Smooth muscle cell (in vitro differentiated cells): ENCODE data around the gene LETM1. TPM values are rescaled to one million over a fixed set of nuclear protein-coding genes. Genes with fewer than 3 reads are reported as not detected.

Experiments
- DNase-seq: peaks from one replicate; lab custom pipeline; 2025; ENCODE audit not compliant: unreplicated experiment; lab: John Stamatoyannopoulos, UW
- H2AFZ ChIP-seq: fragments of 200-600 bp; sonication (generic); 2 replicates; pipeline ENCODE4 v1.6.0; 2016; ENCODE audit warnings: antibody characterized with exemption, low read depth, mild to moderate bottlenecking
- H3F3A ChIP-seq: fragments of 200-600 bp; sonication (generic); 2 replicates; pipeline ENCODE4 v1.6.0; 2017; ENCODE audit warnings: antibody characterized with exemption, low read depth
- H3K27ac ChIP-seq: fragments of 200-600 bp; sonication (generic); 2 replicates; pipeline ENCODE4 v1.5.1; 2016; ENCODE audit warnings: low read depth, mild to moderate bottlenecking
- H3K27me3 ChIP-seq: fragments of 200-600 bp; sonication (generic); 2 replicates; pipeline ENCODE4 v1.6.1; 2016; ENCODE audit warnings: low read depth, mild to moderate bottlenecking
- H3K36me3 ChIP-seq: fragments of 200-600 bp; sonication (generic); 2 replicates; pipeline ENCODE4 v1.5.1; 2016; ENCODE audit warnings: low read depth
- H3K4me1 ChIP-seq: fragments of 200-600 bp; sonication (generic); 2 replicates; pipeline ENCODE4 v1.5.1; 2016; ENCODE audit warnings: low read depth
- H3K4me2 ChIP-seq: fragments of 200-600 bp; sonication (generic); 2 replicates; pipeline ENCODE4 v1.6.0; 2016; ENCODE audit warnings: mild to moderate bottlenecking
- H3K4me3 ChIP-seq: fragments of 200-600 bp; sonication (generic); 2 replicates; pipeline ENCODE4 v1.5.1; 2016; ENCODE audit warnings: mild to moderate bottlenecking
- H3K79me2 ChIP-seq: fragments of 200-600 bp; sonication (generic); 2 replicates; pipeline ENCODE4 v1.6.0; 2016; ENCODE audit warnings: low read depth, mild to moderate bottlenecking
- H3K9ac ChIP-seq: fragments of 200-600 bp; sonication (generic); 2 replicates; pipeline ENCODE4 v1.6.0; 2016; ENCODE audit warnings: low read depth
- H3K9me3 ChIP-seq: fragments of 200-600 bp; sonication (generic); replicated peaks from 2 replicates; pipeline ENCODE4 v1.5.1; 2016; ENCODE audit warnings: low read depth
- H4K20me1 ChIP-seq: fragments of 200-600 bp; sonication (generic); 2 replicates; pipeline ENCODE4 v1.6.0; 2016; ENCODE audit warnings: low read depth
- WGBS: methylation state at CpG from one replicate; pipeline ENCODE4 v1.1.7; 2016; ENCODE audit warnings: low lambda C conversion rate; 5-methylcytosine and 5-hydroxymethylcytosine counted together
- polyA plus RNA-seq: library from polyadenylated mRNA; unstranded; fragments of >200 nt; fragmentation: Nextera tagmentation; extraction: Ambion mirVana; gene quantifications from 2 replicates; pipeline ENCODE4 v1.2.1, GENCODE V29; 2016
- total RNA-seq: library from RNA; depleted of rRNA; stranded (reverse); fragments of >200 nt; gene quantifications from 2 replicates; pipeline ENCODE4 v1.2.3, GENCODE V29; 2014
- TF ChIP-seq, protein P1 (sequence below): fragments of 200-600 bp; sonication (generic); IDR thresholded peaks from 2 replicates; pipeline ENCODE4 v1.5.1; 2017; ENCODE audit warnings: borderline replicate concordance, mild to moderate bottlenecking, antibody characterized with exemption; ENCODE audit not compliant: insufficient read depth, poor library complexity, severe bottlenecking

LETM1 gene
- total and polyA plus RNA-seq, 2 experiments from 2014 or later: 15.3 to 17.1 TPM

DNA sequence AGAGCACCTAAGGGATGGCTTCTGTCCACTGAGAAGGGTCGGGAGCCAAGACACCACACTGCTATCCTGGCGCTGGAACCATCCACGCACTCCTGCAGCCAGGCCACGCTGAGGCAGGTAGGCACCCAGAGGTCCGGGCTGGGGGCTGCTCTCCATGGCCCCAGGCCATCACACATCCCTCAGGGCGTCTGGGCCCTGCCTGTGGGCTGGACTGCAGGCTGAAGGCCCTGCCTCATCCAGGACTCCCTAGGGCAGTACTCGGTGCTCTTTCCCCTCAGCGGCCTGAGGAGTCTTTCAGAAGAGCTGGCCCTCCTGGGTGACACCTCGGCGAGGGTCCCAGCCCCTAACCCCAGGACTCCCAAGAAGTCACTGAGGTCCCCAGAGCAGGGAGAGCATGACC lies 45.2 kb downstream of the LETM1 start:
- Histone ChIP-seq H2AFZ (no peak overlapping the region), H3K4me2 (no peak overlapping the region), H3K27me3 (no peaks in the 10 kb centered on the region), H3K36me3 (no peaks in the 10 kb centered on the region), H3K4me1 (no peaks in the 10 kb centered on the region), H3K27ac (no peak overlapping the region), H3K9ac (no peak overlapping the region), H3F3A (peaks cover 3% of the 10 kb centered on the region), H3K9me3 (no peaks in the 10 kb centered on the region), H3K79me2 (no peaks in the 10 kb centered on the region), H3K4me3 (no peak overlapping the region), H4K20me1 (no peaks in the 10 kb centered on the region)
- TF ChIP-seq, protein P1, sequence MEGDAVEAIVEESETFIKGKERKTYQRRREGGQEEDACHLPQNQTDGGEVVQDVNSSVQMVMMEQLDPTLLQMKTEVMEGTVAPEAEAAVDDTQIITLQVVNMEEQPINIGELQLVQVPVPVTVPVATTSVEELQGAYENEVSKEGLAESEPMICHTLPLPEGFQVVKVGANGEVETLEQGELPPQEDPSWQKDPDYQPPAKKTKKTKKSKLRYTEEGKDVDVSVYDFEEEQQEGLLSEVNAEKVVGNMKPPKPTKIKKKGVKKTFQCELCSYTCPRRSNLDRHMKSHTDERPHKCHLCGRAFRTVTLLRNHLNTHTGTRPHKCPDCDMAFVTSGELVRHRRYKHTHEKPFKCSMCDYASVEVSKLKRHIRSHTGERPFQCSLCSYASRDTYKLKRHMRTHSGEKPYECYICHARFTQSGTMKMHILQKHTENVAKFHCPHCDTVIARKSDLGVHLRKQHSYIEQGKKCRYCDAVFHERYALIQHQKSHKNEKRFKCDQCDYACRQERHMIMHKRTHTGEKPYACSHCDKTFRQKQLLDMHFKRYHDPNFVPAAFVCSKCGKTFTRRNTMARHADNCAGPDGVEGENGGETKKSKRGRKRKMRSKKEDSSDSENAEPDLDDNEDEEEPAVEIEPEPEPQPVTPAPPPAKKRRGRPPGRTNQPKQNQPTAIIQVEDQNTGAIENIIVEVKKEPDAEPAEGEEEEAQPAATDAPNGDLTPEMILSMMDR: no peak
- 92% methylated on average over 8 of the region's 10 CpGs for WGBS
- DNase-seq: no peak

DNA sequence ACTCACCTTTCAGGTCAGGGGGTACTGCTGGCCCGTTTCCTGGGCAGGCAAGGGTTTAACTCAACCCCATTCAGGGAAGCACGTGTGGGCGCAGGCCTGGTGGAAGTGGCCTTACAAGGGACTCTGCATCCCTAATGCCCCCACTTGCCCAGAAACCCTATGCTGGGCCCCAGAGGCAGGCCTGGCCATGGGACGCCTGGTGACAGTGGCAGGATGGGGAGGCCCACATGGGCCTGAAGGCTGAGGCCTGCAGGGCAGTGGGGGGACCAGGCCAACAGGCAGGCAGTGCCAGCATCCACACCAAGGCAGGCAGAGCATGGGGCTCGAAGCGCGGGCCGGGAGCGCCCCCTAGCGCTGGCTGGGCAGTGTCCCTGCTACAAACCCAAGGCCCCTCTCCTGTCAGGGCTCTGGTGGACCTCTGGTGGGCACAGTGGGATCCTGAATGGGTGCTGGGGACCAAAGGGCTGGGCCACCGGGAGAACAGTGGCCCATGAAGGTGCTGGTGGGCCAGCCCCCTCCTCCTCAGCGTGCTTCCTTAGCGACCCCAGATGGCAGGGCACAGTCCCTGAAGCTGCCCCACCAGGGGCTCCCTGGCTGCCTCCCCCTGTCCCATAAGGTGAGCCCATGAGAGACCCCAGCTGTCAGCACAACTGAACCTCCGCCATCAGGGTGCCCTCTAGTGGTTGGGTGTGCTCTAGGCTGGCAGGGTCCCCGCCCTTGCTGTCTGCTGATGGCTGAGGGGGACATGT lies 46.0 kb downstream of the LETM1 start:
- H4K20me1 ChIP-seq: no peaks in the 10 kb centered on the region
- H3K79me2 ChIP-seq: no peaks in the 10 kb centered on the region
- H3K9me3 ChIP-seq: no peaks in the 10 kb centered on the region
- H3K36me3 ChIP-seq: no peaks in the 10 kb centered on the region
- no peak overlapping the region for H3K4me2 ChIP-seq
- H3K27ac ChIP-seq: no peak overlapping the region
- peaks cover 3% of the 10 kb centered on the region for H3F3A ChIP-seq
- 23% methylated on average over 15 of the region's 15 CpGs for WGBS
- no peaks in the 10 kb centered on the region for H3K4me1 ChIP-seq
- H3K4me3 ChIP-seq: no peak overlapping the region
- DNase-seq: peak; percentile 56
- no peaks in the 10 kb centered on the region for H3K27me3 ChIP-seq
- H3K9ac ChIP-seq: no peak overlapping the region
- no peak overlapping the region for H2AFZ ChIP-seq
- TF ChIP-seq, protein P1: peak; percentile 86

DNA sequence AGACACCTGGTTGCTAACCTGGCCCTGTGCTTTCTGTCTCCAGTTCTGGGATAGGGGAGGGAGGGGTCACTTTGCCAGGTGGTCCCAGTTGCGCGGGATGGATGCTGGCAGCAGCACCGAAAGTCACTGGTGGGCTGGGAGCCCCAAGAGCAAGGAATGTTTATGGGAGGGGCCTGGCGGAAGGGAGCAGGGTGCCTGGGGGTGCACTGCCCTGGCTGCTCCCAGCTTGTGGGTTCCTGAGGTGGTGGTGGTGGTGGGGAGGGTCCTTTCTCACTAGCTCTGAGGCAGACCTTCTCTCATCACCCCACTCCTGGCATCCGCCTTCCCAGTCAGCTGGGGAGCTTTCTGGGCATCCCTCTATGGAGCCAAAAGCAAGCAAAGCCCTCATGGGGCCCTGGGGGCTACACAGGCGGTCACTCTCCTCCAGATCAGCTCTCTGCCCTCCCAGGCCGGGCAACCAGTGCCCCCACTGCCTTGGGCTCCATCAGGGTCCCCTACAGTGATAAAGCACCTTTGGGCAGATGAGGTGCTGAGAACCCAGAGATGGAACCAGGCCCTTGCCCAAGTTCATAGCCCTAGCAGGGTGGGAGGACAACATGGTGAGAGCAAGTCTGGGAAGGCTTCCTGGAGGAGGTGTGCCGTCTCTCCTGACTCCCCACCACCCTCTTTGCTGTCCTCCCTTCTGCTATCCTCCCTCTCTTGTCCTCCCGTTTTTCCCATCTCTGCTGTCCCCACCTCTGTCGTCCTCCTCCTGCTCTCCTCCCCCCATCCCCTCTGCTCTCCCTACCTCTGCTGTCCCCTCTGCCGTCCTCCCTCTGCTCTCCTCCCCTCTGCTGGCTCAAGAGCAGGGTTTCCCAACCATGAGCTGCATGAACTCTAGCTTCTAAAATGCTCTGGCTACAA lies 46.9 kb downstream of the LETM1 start:
- H3K27ac ChIP-seq: no peak overlapping the region
- no peaks in the 10 kb centered on the region for H4K20me1 ChIP-seq
- WGBS: 96% methylated on average over 9 of the region's 11 CpGs
- peaks cover 3% of the 10 kb centered on the region for H3F3A ChIP-seq
- no peaks in the 10 kb centered on the region for H3K4me1 ChIP-seq
- no peak overlapping the region for H3K4me2 ChIP-seq
- no peak for DNase-seq
- TF ChIP-seq, protein P1: no peak
- no peak overlapping the region for H3K4me3 ChIP-seq
- H3K9me3 ChIP-seq: no peaks in the 10 kb centered on the region
- no peaks in the 10 kb centered on the region for H3K79me2 ChIP-seq
- no peaks in the 10 kb centered on the region for H3K27me3 ChIP-seq
- no peaks in the 10 kb centered on the region for H3K36me3 ChIP-seq
- no peak overlapping the region for H2AFZ ChIP-seq
- no peak overlapping the region for H3K9ac ChIP-seq
